Esophagus squamous epithelium (tissue), 4 donors: Measurements from ENCODE around the gene LYSMD3.

Experiments used
- CTCF ChIP-seq, 6 experiments: fragments of 450-650 bp in 4 of 6; fragments of 200-600 bp in 2 of 6; sonication (generic) in 2 of 6; IDR thresholded peaks; one replicate each; pipeline ENCODE4 v1.5.1; 2016 to 2019; ENCODE audit warnings: antibody characterized with exemption in 6 of 6, mild to moderate bottlenecking in 4 of 6, moderate library complexity in 4 of 6
- POLR2A ChIP-seq, 4 donors: fragments of 450-650 bp; IDR thresholded peaks; one replicate each; pipeline ENCODE4 v1.6.1; 2017; ENCODE audit warnings: antibody characterized with exemption in 4 of 4, mild to moderate bottlenecking in 4 of 4, moderate library complexity in 3 of 4

DNA sequence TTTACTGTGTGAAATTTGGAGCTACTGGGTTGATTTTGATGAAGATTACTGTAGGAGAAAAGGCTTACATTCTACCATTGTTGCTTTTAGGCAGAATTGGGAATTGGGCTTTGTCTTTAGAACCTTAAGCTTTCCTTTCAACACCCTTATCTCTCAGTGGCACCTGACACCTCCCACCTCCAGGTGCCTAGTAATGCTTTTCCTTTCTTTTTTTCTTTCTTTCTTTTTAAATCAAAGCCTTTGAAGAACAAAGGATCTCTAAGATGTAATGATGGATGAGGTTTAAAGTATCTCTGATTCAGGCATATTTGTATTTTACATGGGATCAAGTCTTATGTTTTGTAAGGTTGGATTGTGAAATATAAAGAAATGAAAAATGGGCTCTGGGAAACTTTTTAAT, 26.3 kb upstream of the LYSMD3 start:
- TF ChIP-seq CTCF (IDR thresholded peaks at IDR 0.05) (no peak), POLR2A (IDR thresholded peaks at IDR 0.05) (no peak)
